IMR-90 (cell line): ENCODE measurements around the gene CHD2. TPM values are rescaled to one million over a fixed set of nuclear protein-coding genes. Genes with fewer than 3 reads are reported as not detected.

Experiments
- ATAC-seq: fragments of 200-7000 bp; cut with Tn5 transposase; 2 replicates; pipeline ENCODE4 v1.9.1; 2020; ENCODE audit warnings: low read depth, mild to moderate bottlenecking, moderate library complexity
- BruUV-seq: library from RNA; stranded (reverse); fragments of 400-500 nt; replicated peaks from 2 replicates; lab custom pipeline; 2021; lab: Mats Ljungman, UMichigan
- CTCF ChIA-PET: fragments of 300-600 bp; formaldehyde crosslinking; extraction: SDS; loops from one replicate; lab custom pipeline; 2021; ENCODE audit warnings: antibody characterized with exemption; lab: Yijun Ruan, JAX
- POLR2A ChIA-PET: fragments of 300-600 bp; sonication (Branson Sonifier 250); formaldehyde crosslinking; loops from one replicate; lab custom pipeline; 2022; ENCODE audit warnings: antibody characterized with exemption; ENCODE audit not compliant: unreplicated experiment; lab: Charles Lee
- DNase-seq: peaks from one replicate; pipeline ENCODE4 v3.0.0; 2013
- H2AFZ ChIP-seq: replicated peaks from 2 replicates; pipeline ENCODE3; 2013; ENCODE audit warnings: low read length, mild to moderate bottlenecking; ENCODE audit not compliant: poor library complexity
- H2AK5ac ChIP-seq: 2 replicates; pipeline ENCODE4 v1.6.1; 2013; ENCODE audit warnings: low read depth, low read length, inconsistent platforms
- H2AK9ac ChIP-seq: replicated peaks from 2 replicates; pipeline ENCODE3; 2013; ENCODE audit warnings: mild to moderate bottlenecking, low read depth, low read length, moderate library complexity; ENCODE audit not compliant: poor library complexity
- H2BK120ac ChIP-seq: 2 replicates; pipeline ENCODE4 v1.6.1; 2013; ENCODE audit warnings: low read depth, low read length, inconsistent platforms
- H2BK15ac ChIP-seq: 3 replicates; pipeline ENCODE4 v1.6.1; 2013; ENCODE audit warnings: low read depth, low read length, inconsistent platforms
- H2BK20ac ChIP-seq: 2 replicates; pipeline ENCODE4 v1.6.1; 2013; ENCODE audit warnings: low read depth, mild to moderate bottlenecking, inconsistent platforms, low read length, moderate library complexity
- H2BK5ac ChIP-seq: 2 replicates; pipeline ENCODE4 v1.6.1; 2013; ENCODE audit warnings: mild to moderate bottlenecking, low read depth, low read length, inconsistent platforms; ENCODE audit not compliant: poor library complexity, severe bottlenecking
- H3K14ac ChIP-seq: replicated peaks from 2 replicates; pipeline ENCODE4 v1.6.1; 2013; ENCODE audit warnings: low read depth, low read length, inconsistent platforms
- H3K18ac ChIP-seq: 2 replicates; pipeline ENCODE4 v1.6.1; 2013; ENCODE audit warnings: low read depth, low read length, control low read depth
- H3K23ac ChIP-seq: 2 replicates; pipeline ENCODE4 v1.6.1; 2013; ENCODE audit warnings: low read depth, low read length, inconsistent platforms
- H3K27ac ChIP-seq: 2 replicates; pipeline ENCODE4 v1.5.1; 2013; ENCODE audit warnings: mild to moderate bottlenecking, control low read depth, low read length; ENCODE audit not compliant: insufficient read depth
- H3K27me3 ChIP-seq: 2 replicates; pipeline ENCODE4 v1.6.1; 2013; ENCODE audit warnings: low read length; ENCODE audit not compliant: control insufficient read depth, insufficient read depth
- H3K36me3 ChIP-seq: 2 replicates; pipeline ENCODE4 v1.6.1; 2013; ENCODE audit warnings: low read length, mixed read lengths; ENCODE audit not compliant: control insufficient read depth, insufficient read depth
- H3K4ac ChIP-seq: 2 replicates; pipeline ENCODE4 v1.6.1; 2013; ENCODE audit warnings: low read depth, low read length, inconsistent platforms
- H3K4me1 ChIP-seq: 2 replicates; pipeline ENCODE4 v1.6.1; 2013; ENCODE audit warnings: low read length, mixed read lengths; ENCODE audit not compliant: control insufficient read depth, insufficient read depth
- H3K4me2 ChIP-seq: 2 replicates; pipeline ENCODE4 v1.6.1; 2013; ENCODE audit warnings: low read depth, mild to moderate bottlenecking, control low read depth, low read length, moderate library complexity
- H3K4me3 ChIP-seq: 2 replicates; pipeline ENCODE4 v1.5.1; 2013; ENCODE audit warnings: low read depth, mild to moderate bottlenecking, control low read depth, low read length, moderate library complexity; ENCODE audit not compliant: insufficient read depth
- H3K56ac ChIP-seq: 2 replicates; pipeline ENCODE4 v1.6.1; 2013; ENCODE audit warnings: low read length, inconsistent platforms; ENCODE audit not compliant: insufficient read depth; ENCODE audit errors: extremely low read depth
- H3K79me1 ChIP-seq, 2 experiments: 2 replicates each; pipeline ENCODE4 v1.6.1; 2013; ENCODE audit warnings: low read length in 2 of 2, inconsistent platforms in 1 of 2, low read depth in 1 of 2
- H3K9ac ChIP-seq: 2 replicates; pipeline ENCODE4 v1.6.1; 2013; ENCODE audit warnings: low read depth, low read length, control low read depth
- H3K9me1 ChIP-seq: 2 replicates; pipeline ENCODE4 v1.6.1; 2013; ENCODE audit warnings: low read length, inconsistent platforms; ENCODE audit not compliant: insufficient read depth
- H3K9me3 ChIP-seq: 2 replicates; pipeline ENCODE4 v1.6.1; 2013; ENCODE audit warnings: low read length; ENCODE audit not compliant: control insufficient read depth, insufficient read depth
- H4K20me1 ChIP-seq: 2 replicates; pipeline ENCODE4 v1.6.1; 2013; ENCODE audit warnings: low read length, inconsistent platforms; ENCODE audit not compliant: insufficient read depth
- H4K5ac ChIP-seq: 2 replicates; pipeline ENCODE4 v1.6.1; 2013; ENCODE audit warnings: mild to moderate bottlenecking, low read depth, low read length, control low read depth
- H4K8ac ChIP-seq, 2 experiments: 2 replicates each; pipeline ENCODE4 v1.6.1; 2013; ENCODE audit warnings: low read depth in 2 of 2, low read length in 2 of 2, control low read depth in 1 of 2, inconsistent platforms in 1 of 2
- H4K91ac ChIP-seq: 2 replicates; pipeline ENCODE4 v1.6.1; 2013; ENCODE audit warnings: low read depth, low read length, inconsistent platforms; ENCODE audit not compliant: insufficient read depth
- CEBPB ChIP-seq: IDR thresholded peaks from 2 replicates; pipeline ENCODE4 v1.6.1; 2012; ENCODE audit warnings: low read depth, low read length, improper control_type of control experiment
- CHD1 ChIP-seq: IDR thresholded peaks from 2 replicates; pipeline ENCODE4 v1.6.1; 2012; ENCODE audit warnings: low read depth, low read length, improper control_type of control experiment
- CTCF ChIP-seq: conservative IDR thresholded peaks from 2 replicates; pipeline ENCODE4 v1.5.1; 2012; ENCODE audit warnings: mild to moderate bottlenecking, low read depth, low read length, improper control_type of control experiment
- ELK1 ChIP-seq: fragments of 150-350 bp; IDR thresholded peaks from 2 replicates; pipeline ENCODE4 v1.6.1; 2016; ENCODE audit warnings: low read depth, mild to moderate bottlenecking, low read length, moderate library complexity, borderline replicate concordance
- FOS ChIP-seq: fragments of 150-350 bp; IDR thresholded peaks from 2 replicates; pipeline ENCODE4 v1.6.1; 2016; ENCODE audit warnings: low read depth, low read length
- MAFK ChIP-seq: IDR thresholded peaks from 2 replicates; pipeline ENCODE4 v1.6.1; 2012; ENCODE audit warnings: low read depth, low read length, improper control_type of control experiment
- MAZ ChIP-seq: IDR thresholded peaks from 2 replicates; pipeline ENCODE4 v1.6.1; 2012; ENCODE audit warnings: low read depth, mild to moderate bottlenecking, low read length, improper control_type of control experiment, moderate library complexity, borderline replicate concordance
- MXI1 ChIP-seq: IDR thresholded peaks from 2 replicates; pipeline ENCODE4 v1.6.1; 2012; ENCODE audit warnings: low read depth, mild to moderate bottlenecking, low read length, moderate library complexity, borderline replicate concordance
- NFE2L2 ChIP-seq: fragments of 150-350 bp; IDR thresholded peaks from 2 replicates; pipeline ENCODE4 v1.6.1; 2016; ENCODE audit warnings: low read depth, mild to moderate bottlenecking, low read length
- POLR2A ChIP-seq: IDR thresholded peaks from 2 replicates; pipeline ENCODE4 v1.6.1; 2012; ENCODE audit warnings: mild to moderate bottlenecking, low read depth, low read length
- RAD21 ChIP-seq: IDR thresholded peaks from 2 replicates; pipeline ENCODE4 v1.6.1; 2012; ENCODE audit warnings: low read length, improper control_type of control experiment
- RCOR1 ChIP-seq: IDR thresholded peaks from 2 replicates; pipeline ENCODE4 v1.6.1; 2012; ENCODE audit warnings: mild to moderate bottlenecking, low read length, improper control_type of control experiment; ENCODE audit not compliant: insufficient replicate concordance
- SMC3 ChIP-seq: fragments of 150-350 bp; IDR thresholded peaks from 2 replicates; pipeline ENCODE4 v1.6.1; 2016; ENCODE audit warnings: low read depth, mild to moderate bottlenecking, antibody characterized with exemption, low read length, moderate library complexity
- WGBS, 2 experiments: methylation state at CpG; one replicate each; pipeline versions ENCODE4 v1.1.5 to v1.1.7; 2013; ENCODE audit warnings: missing lambda C conversion rate in 2 of 2; ENCODE audit not compliant: insufficient read length in 1 of 2; ENCODE audit errors: extremely low coverage in 2 of 2; 5-methylcytosine and 5-hydroxymethylcytosine counted together
- dilution Hi-C: fragments of 300-500 bp; cut with HindIII; formaldehyde crosslinking; loops from one replicate; pipeline ENCODE4 v1.14.3; 2018; ENCODE audit warnings: low sequenced_read_pairs; ENCODE audit not compliant: unreplicated experiment
- in situ Hi-C: fragments of 300-500 bp; cut with MboI; formaldehyde crosslinking; loops from 3 replicates; pipeline ENCODE4 v1.14.3; 2019; ENCODE audit warnings: low sequenced_read_pairs, inconsistent platforms, mixed read lengths
- intact Hi-C: fragments of 100-400 bp; cut with micrococcal nuclease; formaldehyde crosslinking; loops from 2 replicates; pipeline ENCODE4 v1.10.0; 2022
- polyA plus RNA-seq, 3 experiments: library from polyadenylated mRNA; depleted of rRNA; stranded (reverse); fragments of >200 nt; gene quantifications; 2 replicates each; pipeline ENCODE4 v1.2.3, GENCODE V29; 2012; ENCODE audit warnings: low replicate concordance in 1 of 3
- total RNA-seq: library from RNA; depleted of rRNA; stranded (reverse); fragments of >200 nt; gene quantifications from 2 replicates; pipeline ENCODE4 v1.2.3, GENCODE V29; 2012

Gene CHD2
- total and polyA plus RNA-seq, 2 of the 4 experiments (the other 2 are of a cell fraction), result 44.9 to 64.7 TPM

GRCh38 chr15:93047621-93048425 is 147.7 kb downstream of the CHD2 start:
- no peaks in the 10 kb centered on the region for H3K9me1 ChIP-seq
- H3K18ac ChIP-seq, result no peak overlapping the region
- no peak overlapping the region for H3K4me3 ChIP-seq
- no peak overlapping the region for H2AK5ac ChIP-seq
- ATAC-seq (no peak), DNase-seq (no peak)
- no peak overlapping the region for H3K23ac ChIP-seq
- intact Hi-C loops (no loop called here), dilution Hi-C loops (no loop called here), in situ Hi-C loops (no loop called here)
- no peak overlapping the region for H4K8ac ChIP-seq
- no peaks in the 10 kb centered on the region for H3K4me1 ChIP-seq
- no peak overlapping the region for H3K4me2 ChIP-seq
- H2AK9ac ChIP-seq, result no peak overlapping the region
- H2AFZ ChIP-seq, result no peak overlapping the region
- H2BK5ac ChIP-seq, result no peak overlapping the region
- H4K91ac ChIP-seq, result no peak overlapping the region
- 85% methylated on average over 17 of the region's 18 CpGs; no CpG with 5 or more reads in 1 of the 2 experiments for WGBS, 2 experiments
- POLR2A ChIA-PET, result no interaction called here
- no peak overlapping the region for H2BK15ac ChIP-seq
- no peaks in the 10 kb centered on the region for H3K79me1 ChIP-seq
- H4K5ac ChIP-seq, result no peak overlapping the region
- no peak overlapping the region for H3K56ac ChIP-seq
- H3K27me3 ChIP-seq, result peaks cover 4% of the 10 kb centered on the region; the same call in 1 of the 2 replicates
- H3K9me3 ChIP-seq, result peaks cover 3% of the 10 kb centered on the region; the same call in 1 of the 2 replicates
- no peaks in the 10 kb centered on the region for H3K36me3 ChIP-seq
- no peak overlapping the region for H3K4ac ChIP-seq
- no peaks in the 10 kb centered on the region for H4K20me1 ChIP-seq
- H3K9ac ChIP-seq, result no peak overlapping the region
- no TSS peak for BruUV-seq
- no peak overlapping the region for H2BK120ac ChIP-seq
- no peak overlapping the region for H2BK20ac ChIP-seq
- H3K27ac ChIP-seq, result no peak overlapping the region
- TF ChIP-seq MXI1, result no peak
- no peak for TF ChIP-seq POLR2A
- TF ChIP-seq NFE2L2, result no peak
- no peak for TF ChIP-seq CTCF
- no peak for TF ChIP-seq FOS
- TF ChIP-seq MAZ, result no peak
- no peak for TF ChIP-seq CHD1
- no peak for TF ChIP-seq MAFK
- TF ChIP-seq SMC3, result no peak
- TF ChIP-seq RCOR1, result no peak
- TF ChIP-seq RAD21, result no peak
- TF ChIP-seq CEBPB, result no peak
- TF ChIP-seq ELK1, result no peak
- H3K14ac ChIP-seq, result no peak overlapping the region
- CTCF ChIA-PET, result no interaction called here
